Measurements from ENCODE around the gene FGFR2. TPM values are rescaled to one million over a fixed set of nuclear protein-coding genes. Genes with fewer than 3 reads are reported as not detected.
A peak's percentile ranks its signal among the peaks of the same experiment; 100 is the strongest.

FGFR2 gene
- total and polyA plus RNA-seq, 4 donors: 11.4 to 69.9 (median 31.9) TPM

GRCh38 chr10:121596689-121597503, 1.3 kb downstream of the FGFR2 start:
- Histone ChIP-seq H3K9ac (ENCODE audit: low read depth in 1 of 2, low read length in 2 of 2) (no peak overlapping the region), H3K27ac (ENCODE audit: low read depth in 1 of 2, low read length in 2 of 2) (peak overlapping the region; percentile 61 to 75), H3K9me3 (ENCODE audit: control insufficient read depth in 4 of 4, low read length in 3 of 4) (no peaks in the 10 kb centered on the region), H3K4me1 (ENCODE audit: control insufficient read depth in 4 of 4, insufficient read depth in 4 of 4, low read length in 3 of 4) (peaks cover 8 to 42% (median 27%) of the 10 kb centered on the region in 4 donors), H3K36me3 (ENCODE audit: control insufficient read depth in 4 of 4, insufficient read depth in 3 of 4, low read depth in 1 of 4, low read length in 3 of 4) (no peaks in the 10 kb centered on the region), H3K27me3 (ENCODE audit: control insufficient read depth in 4 of 4, insufficient read depth in 4 of 4, low read length in 3 of 4) (peaks cover 0 to 2% (median 0%) of the 10 kb centered on the region in 4 donors), H3K4me3 (ENCODE audit: low read depth in 1 of 3, low read length in 3 of 3) (peak overlapping the region; percentile 6 to 73 (median 65))
- DNase-seq (ENCODE audit: low spot score): no peak
- TF ChIP-seq RAD21 (IDR thresholded peaks at IDR 0.05): peak; percentile 43 to 53
- peak; percentile 1 for TF ChIP-seq CTCF (IDR thresholded peaks at IDR 0.05; ENCODE audit: low read depth, low read length, missing input control)
- no peak for TF ChIP-seq EGR1 (IDR thresholded peaks at IDR 0.05; ENCODE audit: low read depth in 2 of 2)
- TF ChIP-seq RXRA (IDR thresholded peaks at IDR 0.05): no peak
- TF ChIP-seq JUND (IDR thresholded peaks at IDR 0.05): no peak
- no peak for TF ChIP-seq ATF3 (IDR thresholded peaks at IDR 0.05)
- 6% methylated on average over 54 of the region's 54 CpGs for WGBS

GRCh38 chr10:121595806-121596688, 2.2 kb downstream of the FGFR2 start:
- Histone ChIP-seq H3K27ac (ENCODE audit: low read depth in 1 of 2, low read length in 2 of 2) (peak overlapping the region; percentile 39 to 51), H3K27me3 (ENCODE audit: control insufficient read depth in 4 of 4, insufficient read depth in 4 of 4, low read length in 3 of 4) (peaks cover 0 to 2% (median 0%) of the 10 kb centered on the region in 4 donors)
- 50% methylated on average over 28 of the region's 28 CpGs for WGBS

More at GRCh38 chr10:121595806-121596688, 2.2 kb downstream of the FGFR2 start:
- Histone ChIP-seq H3K9me3 (ENCODE audit: control insufficient read depth in 4 of 4, low read length in 3 of 4) (no peaks in the 10 kb centered on the region), H3K4me3 (ENCODE audit: low read depth in 1 of 3, low read length in 3 of 3) (peak overlapping the region in 2 of 3 donors; percentile 28 to 65), H3K9ac (ENCODE audit: low read depth in 1 of 2, low read length in 2 of 2) (no peak overlapping the region), H3K36me3 (ENCODE audit: control insufficient read depth in 4 of 4, insufficient read depth in 3 of 4, low read depth in 1 of 4, low read length in 3 of 4) (no peaks in the 10 kb centered on the region), H3K4me1 (ENCODE audit: control insufficient read depth in 4 of 4, insufficient read depth in 4 of 4, low read length in 3 of 4) (peaks cover 8 to 42% (median 27%) of the 10 kb centered on the region in 4 donors)
- TF ChIP-seq REST (IDR thresholded peaks at IDR 0.05): no peak
- TF ChIP-seq RXRA (IDR thresholded peaks at IDR 0.05): no peak
- TF ChIP-seq FOXA2 (IDR thresholded peaks at IDR 0.05): no peak
- TF ChIP-seq, protein P1, sequence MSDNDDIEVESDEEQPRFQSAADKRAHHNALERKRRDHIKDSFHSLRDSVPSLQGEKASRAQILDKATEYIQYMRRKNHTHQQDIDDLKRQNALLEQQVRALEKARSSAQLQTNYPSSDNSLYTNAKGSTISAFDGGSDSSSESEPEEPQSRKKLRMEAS (IDR thresholded peaks at IDR 0.05): no peak
- no peak for TF ChIP-seq EGR1 (IDR thresholded peaks at IDR 0.05; ENCODE audit: low read depth in 2 of 2)
- TF ChIP-seq TAF1 (conservative IDR thresholded peaks at IDR 0.05): no peak
- TF ChIP-seq JUND (IDR thresholded peaks at IDR 0.05): no peak
- TF ChIP-seq ZBTB33 (IDR thresholded peaks at IDR 0.05): no peak
- no peak for TF ChIP-seq ATF3 (IDR thresholded peaks at IDR 0.05)
- TF ChIP-seq CTCF (IDR thresholded peaks at IDR 0.05; ENCODE audit: low read depth, low read length, missing input control): no peak
- no peak for TF ChIP-seq SP1 (IDR thresholded peaks at IDR 0.05)
- TF ChIP-seq RAD21 (IDR thresholded peaks at IDR 0.05): no peak
- no peak for TF ChIP-seq NR2F2 (IDR thresholded peaks at IDR 0.05)
- no peak for DNase-seq (ENCODE audit: low spot score)

Data from liver (tissue), 9 donors.